HG03575 (cell line): Measurements from ENCODE around the gene ITGB1BP1.
A peak's percentile ranks its signal among the peaks of the same experiment; 100 is the strongest.

Experiments used
- ATAC-seq: cut with Tn5 transposase; IDR thresholded peaks from one replicate; pipeline ENCODE4 v1.9.1; 2021; ENCODE audit not compliant: unreplicated experiment, insufficient number of reproducible peaks, low FRiP score; ENCODE audit errors: extremely low read depth

The ITGB1BP1 gene

DNA sequence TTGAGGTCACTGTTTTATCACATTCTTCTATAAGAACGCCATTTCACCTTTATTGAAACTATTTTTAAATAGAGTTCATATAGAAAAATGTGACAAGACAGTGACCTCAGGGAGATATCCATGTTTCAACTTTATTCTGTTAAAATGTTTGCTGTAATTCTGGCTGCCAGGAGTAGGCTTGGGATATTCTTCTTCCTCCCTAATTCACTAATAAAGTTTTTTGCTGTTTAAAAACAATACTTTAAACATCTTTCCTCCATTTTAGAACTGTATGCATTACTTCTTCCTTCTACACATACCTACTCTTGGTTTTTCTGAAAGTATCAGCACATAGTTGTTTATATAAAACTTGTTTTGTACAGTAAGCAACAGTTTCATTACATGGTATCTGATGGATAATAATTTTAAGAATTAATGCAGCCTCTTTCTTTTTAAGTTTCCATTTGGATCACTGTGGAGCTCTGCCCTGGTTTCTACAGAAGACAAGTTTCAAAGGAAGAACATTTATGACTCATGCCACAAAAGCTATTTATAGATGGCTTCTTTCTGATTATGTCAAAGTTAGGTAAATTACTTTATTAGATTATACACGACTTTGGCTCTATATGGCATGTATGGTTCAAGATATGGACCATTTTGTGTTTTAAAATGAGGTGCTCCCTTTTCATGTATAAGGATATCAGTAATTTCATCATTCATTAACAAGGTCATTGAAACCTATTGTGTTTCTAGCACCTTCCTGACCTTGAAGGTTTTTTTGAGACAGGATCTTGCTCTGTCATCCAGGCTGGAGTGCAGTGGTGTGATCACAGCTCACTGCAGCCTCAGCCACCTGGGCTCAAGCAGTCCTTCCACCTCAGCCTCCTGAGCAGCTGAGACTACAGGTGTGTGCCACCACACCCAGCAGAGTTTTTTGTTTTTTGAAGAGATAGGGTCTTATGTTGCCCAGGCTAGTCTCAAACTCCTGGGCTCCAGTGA is 7.3 kb upstream of the ITGB1BP1 start:
- no peak for ATAC-seq

- no peak for ATAC-seq
These were observed 5.7 kb upstream of the ITGB1BP1 start for GRCh38 chr2:9428965-9429577.

DNA sequence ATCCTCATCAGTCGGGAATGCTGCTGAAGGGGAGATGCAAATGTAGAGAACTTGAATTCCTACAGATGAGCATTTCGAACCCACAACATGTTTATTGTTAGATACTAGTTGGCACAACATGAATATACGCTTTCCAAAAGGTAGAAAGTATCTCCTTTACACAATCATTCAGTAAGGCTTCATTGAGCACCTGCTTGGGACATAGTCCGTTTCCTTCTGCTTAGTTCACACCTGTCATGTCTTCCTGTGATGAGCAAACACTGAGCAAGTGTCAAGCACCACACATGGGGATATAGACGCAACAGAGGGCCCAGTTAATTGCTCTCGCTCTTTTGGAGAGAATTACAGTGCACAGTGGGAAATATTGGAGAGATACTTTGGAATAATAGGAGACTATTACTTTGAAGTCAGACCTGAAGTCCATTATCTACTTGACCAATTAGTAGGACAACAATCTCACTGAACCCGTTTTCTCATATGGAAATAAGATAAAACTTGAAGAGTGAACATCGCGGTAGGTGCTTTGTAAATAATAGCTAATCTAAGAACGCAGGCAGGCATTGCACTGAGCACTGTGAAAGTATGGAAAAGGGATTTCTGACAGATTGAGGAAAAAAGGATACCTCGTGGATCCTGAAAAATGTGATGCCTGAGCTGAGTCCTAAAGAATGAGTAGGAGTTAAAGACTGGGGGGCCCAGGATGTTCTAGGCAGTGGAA is 1.3 kb upstream of the ITGB1BP1 start:
- no peak for ATAC-seq

- no peak for ATAC-seq
These were observed 569 bp upstream of the ITGB1BP1 start for GRCh38 chr2:9423922-9424272.

DNA sequence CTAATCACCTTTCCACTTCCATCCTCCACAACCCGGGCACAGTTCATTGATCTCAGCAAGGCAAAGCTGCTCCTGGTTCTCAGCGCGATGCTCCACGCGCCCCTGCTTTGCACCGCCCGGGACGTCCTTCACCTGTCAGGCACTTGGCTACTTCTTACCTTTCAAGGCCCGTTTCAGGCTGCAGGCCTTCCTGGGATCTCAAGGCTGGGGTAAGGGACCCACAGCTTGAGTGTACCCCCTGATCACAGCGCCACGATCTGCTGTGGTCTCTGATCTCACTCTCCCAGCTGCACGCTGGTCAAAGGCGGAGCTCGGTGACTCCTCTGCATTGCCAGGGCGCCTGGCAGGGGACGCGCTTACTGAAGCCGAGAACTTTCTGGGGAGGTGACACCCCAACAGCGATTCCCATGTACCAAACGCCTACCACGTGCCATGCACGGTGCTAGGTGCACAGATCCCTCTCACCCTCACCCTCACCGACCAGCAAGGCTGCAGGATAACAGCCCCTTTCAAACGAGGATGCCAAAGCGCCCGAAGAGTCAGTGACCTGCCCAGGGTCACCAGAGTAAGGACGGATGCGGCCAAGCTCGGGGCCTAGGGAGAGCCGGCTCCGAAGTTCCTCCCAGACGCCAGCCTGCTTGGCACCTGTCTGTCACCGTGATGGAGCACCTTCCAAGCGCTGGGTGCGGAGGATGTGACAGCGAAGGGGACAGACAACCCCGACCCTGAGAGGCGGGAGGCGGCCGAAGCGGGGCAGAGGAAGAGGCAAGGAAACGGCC is 818 bp downstream of the ITGB1BP1 start:
- peak; percentile 11 for ATAC-seq

DNA sequence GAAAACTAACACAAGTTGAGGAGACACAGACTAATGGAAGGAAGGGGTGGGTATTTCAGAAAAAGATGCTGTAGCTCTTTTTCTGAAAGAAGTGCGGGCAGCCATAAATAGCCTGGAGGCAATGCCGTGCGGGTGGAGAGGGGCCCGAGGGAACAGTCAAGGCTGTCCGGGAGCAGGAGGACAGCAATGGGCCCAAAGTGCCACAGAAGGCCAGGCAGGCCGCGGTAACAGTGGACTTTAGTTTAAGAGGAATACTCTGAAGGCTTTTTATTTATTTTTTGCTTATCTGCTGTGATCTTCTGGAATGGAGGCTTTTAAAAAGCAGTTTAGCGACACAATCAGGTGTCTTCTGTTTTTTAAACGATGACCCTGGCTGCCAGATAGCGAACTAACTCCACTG is 2.8 kb downstream of the ITGB1BP1 start:
- ATAC-seq = no peak

DNA sequence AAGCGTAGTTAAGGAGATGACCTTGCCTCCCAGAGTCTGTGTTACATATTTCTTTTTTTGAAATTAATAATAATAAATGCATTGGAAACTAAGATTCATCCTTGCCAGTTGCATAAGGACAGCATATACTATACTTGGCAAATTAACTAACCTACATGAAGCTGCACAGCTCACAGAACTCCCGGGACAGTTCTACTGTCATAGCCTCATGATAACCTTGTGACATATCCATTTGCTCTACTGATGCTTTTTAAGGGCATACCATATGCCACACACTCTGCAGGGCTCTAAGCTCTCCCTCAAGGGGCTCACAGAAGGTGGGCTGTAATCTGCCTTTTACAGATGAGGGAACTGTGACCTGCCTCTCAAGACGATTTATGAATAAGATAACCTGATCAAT is 3.8 kb downstream of the ITGB1BP1 start:
- ATAC-seq = no peak

- ATAC-seq = no peak
These were observed 4.6 kb downstream of the ITGB1BP1 start for GRCh38 chr2:9418746-9419145.

DNA sequence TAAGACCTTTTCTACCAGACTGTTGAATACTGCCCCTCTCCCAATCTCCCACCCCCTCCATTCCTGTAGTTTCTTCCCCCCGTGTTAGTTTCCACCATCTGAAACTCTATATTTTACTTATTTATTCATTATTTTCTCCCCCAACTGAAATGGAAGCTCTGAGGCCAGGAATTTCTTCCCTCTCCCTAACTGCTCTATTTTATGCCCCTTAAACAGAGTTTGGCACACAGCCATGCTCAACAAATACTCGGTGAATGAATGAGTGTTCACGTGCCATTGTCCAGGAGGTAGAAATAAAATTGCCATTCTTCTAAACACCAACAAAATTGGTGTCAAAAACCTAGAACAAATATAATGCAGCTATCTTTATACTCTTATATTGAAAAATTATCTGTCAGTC is 5.6 kb downstream of the ITGB1BP1 start:
- ATAC-seq = no peak

DNA sequence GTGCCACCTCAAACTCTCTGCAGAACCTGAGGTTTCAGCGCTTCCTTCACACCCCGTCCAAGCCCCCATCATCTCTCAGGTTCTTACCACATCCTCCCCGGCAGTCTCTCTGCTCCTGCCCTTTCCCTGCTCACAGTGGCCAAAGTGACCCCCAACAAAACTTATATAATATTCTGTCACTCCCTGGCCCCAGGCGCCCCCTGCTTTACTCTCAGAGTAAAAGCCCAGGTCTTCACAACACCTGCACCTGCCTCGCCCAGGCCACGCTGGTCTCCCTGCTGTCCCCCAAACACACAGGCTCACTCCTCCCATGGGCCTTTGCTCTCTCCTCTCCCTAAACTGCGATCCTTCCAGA is 6.4 kb downstream of the ITGB1BP1 start:
- ATAC-seq = no peak

- no peak for ATAC-seq
These were observed 6.9 kb downstream of the ITGB1BP1 start for GRCh38 chr2:9416267-9416961.

GRCh38 chr2:9415516-9416169 is 7.7 kb downstream of the ITGB1BP1 start:
- ATAC-seq = no peak

- ATAC-seq = no peak
These were observed 10.5 kb downstream of the ITGB1BP1 start for GRCh38 chr2:9412781-9413180.

GRCh38 chr2:9410108-9410507 is 13.2 kb downstream of the ITGB1BP1 start:
- no peak for ATAC-seq

- no peak for ATAC-seq
These were observed 14.6 kb downstream of the ITGB1BP1 start for GRCh38 chr2:9408641-9409151.

- no peak for ATAC-seq
These were observed 15.9 kb downstream of the ITGB1BP1 start for GRCh38 chr2:9407363-9407811.

GRCh38 chr2:9406529-9407362 is 16.6 kb downstream of the ITGB1BP1 start:
- no peak for ATAC-seq
